GM23338 (cell line): ENCODE data around the gene TRPV5. TPM values are rescaled to one million over a fixed set of nuclear protein-coding genes. Genes with fewer than 3 reads are reported as not detected.

Experiments used
- ATAC-seq: fragments of 200-7000 bp; cut with Tn5 transposase; 3 replicates; pipeline ENCODE4 v1.9.1; 2020
- DNase-seq: peaks from one replicate; pipeline ENCODE4 v3.0.0-alpha.2; 2015; ENCODE audit warnings: low spot score
- H2AFZ ChIP-seq: fragments of 200-600 bp; sonication (generic); 2 replicates; pipeline ENCODE4 v1.8.0; 2016; ENCODE audit warnings: antibody characterized with exemption, mild to moderate bottlenecking, moderate library complexity
- H3F3A ChIP-seq: fragments of 200-600 bp; sonication (generic); replicated peaks from 2 replicates; pipeline ENCODE4 v1.8.0; 2017; ENCODE audit warnings: antibody characterized with exemption, mixed run types, low read depth
- H3K27ac ChIP-seq: fragments of 200-600 bp; sonication (generic); 2 replicates; pipeline ENCODE4 v1.6.1; 2016; ENCODE audit warnings: low read depth
- H3K27me3 ChIP-seq: fragments of 200-600 bp; sonication (generic); 2 replicates; pipeline ENCODE4 v1.8.0; 2016; ENCODE audit warnings: mild to moderate bottlenecking, mixed run types, moderate library complexity; ENCODE audit not compliant: insufficient read depth
- H3K36me3 ChIP-seq: fragments of 200-600 bp; sonication (generic); 2 replicates; pipeline ENCODE4 v1.8.0; 2016; ENCODE audit warnings: mild to moderate bottlenecking; ENCODE audit not compliant: insufficient read depth
- H3K4me1 ChIP-seq: fragments of 200-600 bp; sonication (generic); 2 replicates; pipeline ENCODE4 v1.8.0; 2016; ENCODE audit warnings: mild to moderate bottlenecking, moderate library complexity; ENCODE audit not compliant: insufficient read depth
- H3K4me2 ChIP-seq: fragments of 200-600 bp; sonication (generic); 2 replicates; pipeline ENCODE4 v1.7.1; 2017; ENCODE audit warnings: mixed run types
- H3K4me3 ChIP-seq: fragments of 200-600 bp; sonication (generic); 2 replicates; pipeline ENCODE4 v1.6.1; 2016; ENCODE audit warnings: mixed run types
- H3K79me2 ChIP-seq: fragments of 200-600 bp; sonication (generic); replicated peaks from 2 replicates; pipeline ENCODE4 v1.8.0; 2017; ENCODE audit warnings: mild to moderate bottlenecking; ENCODE audit not compliant: insufficient read depth
- H3K9me2 ChIP-seq: fragments of 200-600 bp; sonication (generic); 2 replicates; pipeline ENCODE4 v1.8.0; 2017; ENCODE audit not compliant: insufficient read depth
- H4K20me1 ChIP-seq: fragments of 200-600 bp; sonication (generic); replicated peaks from 2 replicates; pipeline ENCODE4 v1.8.0; 2017; ENCODE audit warnings: mild to moderate bottlenecking; ENCODE audit not compliant: insufficient read depth
- H3K27ac Mint-ChIP-seq: 2 replicates; pipeline ENCODE4 v1.8.0; 2020; ENCODE audit warnings: inconsistent platforms, mild to moderate bottlenecking, moderate library complexity, mixed read lengths
- H3K27me3 Mint-ChIP-seq: 3 replicates; pipeline ENCODE4 v1.8.0; 2022; ENCODE audit warnings: low read depth, mild to moderate bottlenecking, moderate library complexity, mixed read lengths, inconsistent platforms; ENCODE audit not compliant: insufficient read depth, poor library complexity
- H3K36me3 Mint-ChIP-seq: 3 replicates; pipeline ENCODE4 v1.8.0; 2021; ENCODE audit warnings: low read depth, mild to moderate bottlenecking, inconsistent platforms, moderate library complexity, mixed read lengths
- H3K4me1 Mint-ChIP-seq: 3 replicates; pipeline ENCODE4 v1.8.0; 2020; ENCODE audit warnings: mild to moderate bottlenecking, inconsistent platforms, mixed read lengths
- H3K4me3 Mint-ChIP-seq: 3 replicates; pipeline ENCODE4 v1.8.0; 2021; ENCODE audit warnings: moderate library complexity, mild to moderate bottlenecking, inconsistent platforms, mixed read lengths
- H3K9me3 Mint-ChIP-seq: 3 replicates; pipeline ENCODE4 v1.8.0; 2020; ENCODE audit warnings: moderate library complexity, mild to moderate bottlenecking, inconsistent platforms, mixed read lengths
- CTCF ChIP-seq, 2 experiments: fragments of 200-600 bp in 1 of 2; sonication (generic) in 1 of 2; conservative IDR thresholded peaks; 2 replicates each; pipeline versions ENCODE4 v1.5.1 to v1.6.1; 2016 to 2017; ENCODE audit warnings: antibody characterized with exemption in 2 of 2, low read depth in 2 of 2, mild to moderate bottlenecking in 2 of 2, moderate library complexity in 1 of 2
- EZH2 ChIP-seq: fragments of 200-600 bp; sonication (generic); IDR thresholded peaks from one replicate; pipeline ENCODE4 v1.8.0; 2017; ENCODE audit warnings: antibody characterized with exemption, mild to moderate bottlenecking, low read depth; ENCODE audit not compliant: unreplicated experiment
- EZH2phosphoT487 ChIP-seq: fragments of 200-600 bp; sonication (generic); IDR thresholded peaks from one replicate; pipeline ENCODE4 v1.8.1; 2018; ENCODE audit warnings: antibody characterized with exemption; ENCODE audit not compliant: unreplicated experiment
- JUNB ChIP-seq: IDR thresholded peaks from one replicate; pipeline ENCODE4 v1.6.1; 2016; ENCODE audit warnings: antibody characterized with exemption; ENCODE audit not compliant: unreplicated experiment
- NANOG ChIP-seq: IDR thresholded peaks from 2 replicates; pipeline ENCODE4 v1.6.1; 2016; ENCODE audit warnings: antibody characterized with exemption, borderline replicate concordance
- STAT1 ChIP-seq: IDR thresholded peaks from one replicate; pipeline ENCODE4 v1.6.1; 2016; ENCODE audit warnings: antibody characterized with exemption; ENCODE audit not compliant: unreplicated experiment
- ZNF331 ChIP-seq: fragments of 250-450 bp; sonication (Bioruptor Pico); IDR thresholded peaks from 2 replicates; pipeline ENCODE4 v1.5.0; 2020; ENCODE audit warnings: low read depth, mild to moderate bottlenecking, moderate library complexity
- polyA plus RNA-seq: library from polyadenylated mRNA; unstranded; fragments of >200 nt; fragmentation: Nextera tagmentation; extraction: Ambion mirVana; gene quantifications from 2 replicates; pipeline ENCODE4 v1.2.1, GENCODE V29; 2016
- total RNA-seq: library from RNA; depleted of rRNA; stranded (reverse); fragments of >200 nt; shearing (Covaris generic); gene quantifications from 2 replicates; pipeline ENCODE4 v1.2.3, GENCODE V29; 2014
- TF ChIP-seq, protein P1 (sequence below): fragments of 250-450 bp; sonication (Bioruptor Pico); IDR thresholded peaks from 2 replicates; pipeline ENCODE4 v1.5.0; 2020; ENCODE audit warnings: mild to moderate bottlenecking, moderate library complexity

The TRPV5 gene
- total and polyA plus RNA-seq, 2 experiments from 2014 or later: not detected

DNA sequence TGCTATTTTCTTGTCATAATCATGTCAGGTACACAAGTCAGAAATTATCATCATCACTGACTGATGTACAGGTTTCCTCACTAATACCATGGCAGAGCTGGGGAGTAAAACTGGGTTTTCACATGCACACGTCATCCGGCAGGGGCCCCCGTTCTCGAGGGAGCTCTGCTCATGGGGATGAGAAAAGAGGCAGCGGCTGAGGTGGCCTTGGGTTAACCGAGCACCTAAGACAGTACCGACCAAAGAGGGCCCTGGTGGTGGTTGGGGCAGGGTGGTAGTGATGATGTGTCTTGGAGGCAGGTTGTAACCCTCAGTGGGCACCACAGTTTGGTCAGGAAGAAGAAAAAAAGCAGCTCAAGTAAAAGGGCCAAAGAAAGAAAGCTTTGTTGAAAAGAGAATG lies 35.9 kb downstream of the TRPV5 start:
- H3K4me3 Mint-ChIP-seq: no peak overlapping the region

More for the DNA sequence above, 35.9 kb downstream of the TRPV5 start:
- Histone ChIP-seq H3K4me3 (no peak overlapping the region), H3K27me3 (no peaks in the 10 kb centered on the region), H3K36me3 (no peaks in the 10 kb centered on the region), H3K4me2 (no peak overlapping the region), H2AFZ (no peak overlapping the region), H3K79me2 (no peaks in the 10 kb centered on the region), H3F3A (no peaks in the 10 kb centered on the region), H3K27ac (no peak overlapping the region), H3K9me2 (no peaks in the 10 kb centered on the region), H4K20me1 (no peaks in the 10 kb centered on the region), H3K4me1 (no peaks in the 10 kb centered on the region)
- no peak for DNase-seq
- ATAC-seq: no peak
- TF ChIP-seq ZNF331 (CRISPR knock-in tag) (no peak), EZH2 (no peak), JUNB (no peak), STAT1 (no peak), EZH2phosphoT487 (no peak), NANOG (no peak), CTCF (conservative IDR thresholded peaks at IDR 0.05; ENCODE audit: low read depth in 2 of 2) (no peak)
- TF ChIP-seq, protein P1, sequence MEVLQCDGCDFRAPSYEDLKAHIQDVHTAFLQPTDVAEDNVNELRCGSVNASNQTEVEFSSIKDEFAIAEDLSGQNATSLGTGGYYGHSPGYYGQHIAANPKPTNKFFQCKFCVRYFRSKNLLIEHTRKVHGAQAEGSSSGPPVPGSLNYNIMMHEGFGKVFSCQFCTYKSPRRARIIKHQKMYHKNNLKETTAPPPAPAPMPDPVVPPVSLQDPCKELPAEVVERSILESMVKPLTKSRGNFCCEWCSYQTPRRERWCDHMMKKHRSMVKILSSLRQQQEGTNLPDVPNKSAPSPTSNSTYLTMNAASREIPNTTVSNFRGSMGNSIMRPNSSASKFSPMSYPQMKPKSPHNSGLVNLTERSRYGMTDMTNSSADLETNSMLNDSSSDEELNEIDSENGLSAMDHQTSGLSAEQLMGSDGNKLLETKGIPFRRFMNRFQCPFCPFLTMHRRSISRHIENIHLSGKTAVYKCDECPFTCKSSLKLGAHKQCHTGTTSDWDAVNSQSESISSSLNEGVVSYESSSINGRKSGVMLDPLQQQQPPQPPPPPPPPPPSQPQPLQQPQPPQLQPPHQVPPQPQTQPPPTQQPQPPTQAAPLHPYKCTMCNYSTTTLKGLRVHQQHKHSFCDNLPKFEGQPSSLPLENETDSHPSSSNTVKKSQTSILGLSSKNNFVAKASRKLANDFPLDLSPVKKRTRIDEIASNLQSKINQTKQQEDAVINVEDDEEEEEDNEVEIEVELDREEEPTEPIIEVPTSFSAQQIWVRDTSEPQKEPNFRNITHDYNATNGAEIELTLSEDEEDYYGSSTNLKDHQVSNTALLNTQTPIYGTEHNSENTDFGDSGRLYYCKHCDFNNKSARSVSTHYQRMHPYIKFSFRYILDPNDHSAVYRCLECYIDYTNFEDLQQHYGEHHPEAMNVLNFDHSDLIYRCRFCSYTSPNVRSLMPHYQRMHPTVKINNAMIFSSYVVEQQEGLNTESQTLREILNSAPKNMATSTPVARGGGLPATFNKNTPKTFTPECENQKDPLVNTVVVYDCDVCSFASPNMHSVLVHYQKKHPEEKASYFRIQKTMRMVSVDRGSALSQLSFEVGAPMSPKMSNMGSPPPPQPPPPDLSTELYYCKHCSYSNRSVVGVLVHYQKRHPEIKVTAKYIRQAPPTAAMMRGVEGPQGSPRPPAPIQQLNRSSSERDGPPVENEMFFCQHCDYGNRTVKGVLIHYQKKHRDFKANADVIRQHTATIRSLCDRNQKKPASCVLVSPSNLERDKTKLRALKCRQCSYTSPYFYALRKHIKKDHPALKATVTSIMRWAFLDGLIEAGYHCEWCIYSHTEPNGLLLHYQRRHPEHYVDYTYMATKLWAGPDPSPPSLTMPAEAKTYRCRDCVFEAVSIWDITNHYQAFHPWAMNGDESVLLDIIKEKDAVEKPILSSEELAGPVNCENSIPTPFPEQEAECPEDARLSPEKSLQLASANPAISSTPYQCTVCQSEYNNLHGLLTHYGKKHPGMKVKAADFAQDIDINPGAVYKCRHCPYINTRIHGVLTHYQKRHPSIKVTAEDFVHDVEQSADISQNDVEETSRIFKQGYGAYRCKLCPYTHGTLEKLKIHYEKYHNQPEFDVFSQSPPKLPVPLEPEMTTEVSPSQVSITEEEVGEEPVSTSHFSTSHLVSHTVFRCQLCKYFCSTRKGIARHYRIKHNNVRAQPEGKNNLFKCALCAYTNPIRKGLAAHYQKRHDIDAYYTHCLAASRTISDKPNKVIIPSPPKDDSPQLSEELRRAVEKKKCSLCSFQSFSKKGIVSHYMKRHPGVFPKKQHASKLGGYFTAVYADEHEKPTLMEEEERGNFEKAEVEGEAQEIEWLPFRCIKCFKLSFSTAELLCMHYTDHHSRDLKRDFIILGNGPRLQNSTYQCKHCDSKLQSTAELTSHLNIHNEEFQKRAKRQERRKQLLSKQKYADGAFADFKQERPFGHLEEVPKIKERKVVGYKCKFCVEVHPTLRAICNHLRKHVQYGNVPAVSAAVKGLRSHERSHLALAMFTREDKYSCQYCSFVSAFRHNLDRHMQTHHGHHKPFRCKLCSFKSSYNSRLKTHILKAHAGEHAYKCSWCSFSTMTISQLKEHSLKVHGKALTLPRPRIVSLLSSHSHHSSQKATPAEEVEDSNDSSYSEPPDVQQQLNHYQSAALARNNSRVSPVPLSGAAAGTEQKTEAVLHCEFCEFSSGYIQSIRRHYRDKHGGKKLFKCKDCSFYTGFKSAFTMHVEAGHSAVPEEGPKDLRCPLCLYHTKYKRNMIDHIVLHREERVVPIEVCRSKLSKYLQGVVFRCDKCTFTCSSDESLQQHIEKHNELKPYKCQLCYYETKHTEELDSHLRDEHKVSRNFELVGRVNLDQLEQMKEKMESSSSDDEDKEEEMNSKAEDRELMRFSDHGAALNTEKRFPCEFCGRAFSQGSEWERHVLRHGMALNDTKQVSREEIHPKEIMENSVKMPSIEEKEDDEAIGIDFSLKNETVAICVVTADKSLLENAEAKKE (CRISPR knock-in tag): no peak
- peaks cover 3% of the 10 kb centered on the region for H3K27me3 Mint-ChIP-seq
- H3K36me3 Mint-ChIP-seq: no peaks in the 10 kb centered on the region; the same call in 2 of the 3 replicates
- no peaks in the 10 kb centered on the region for H3K9me3 Mint-ChIP-seq
- H3K4me1 Mint-ChIP-seq: peaks cover 9% of the 10 kb centered on the region
- H3K27ac Mint-ChIP-seq: no peak overlapping the region
